Stimulated activated memory B cell treated with anti-CD40 and anti-IgM and Interleukin-4, amounts not matched to agents 10 μg/mL and 1 μg/mL and 100 μg/mL, for 72 hours (primary cell): Measurements from ENCODE around the gene MLC1.
A peak's percentile ranks its signal among the peaks of the same experiment; 100 is the strongest.

Source experiments
- ATAC-seq: fragments of 150-1000 bp; cut with Tn5 transposase; 2 replicates; pipeline ENCODE4 v1.10.0; 2021
- H3K27ac Mint-ChIP-seq: one replicate; pipeline ENCODE4 v1.8.0; 2022; ENCODE audit warnings: mild to moderate bottlenecking, mixed read lengths
- H3K27me3 Mint-ChIP-seq: one replicate; pipeline ENCODE4 v1.8.0; 2022; ENCODE audit warnings: mixed read lengths
- H3K36me3 Mint-ChIP-seq: one replicate; pipeline ENCODE4 v1.8.0; 2022; ENCODE audit warnings: mixed read lengths
- H3K4me1 Mint-ChIP-seq: one replicate; pipeline ENCODE4 v1.8.0; 2022; ENCODE audit warnings: mixed read lengths
- H3K4me3 Mint-ChIP-seq: one replicate; pipeline ENCODE4 v1.8.0; 2022; ENCODE audit warnings: mild to moderate bottlenecking, moderate library complexity, mixed read lengths
- H3K9me3 Mint-ChIP-seq: one replicate; pipeline ENCODE4 v1.8.0; 2022; ENCODE audit warnings: mixed read lengths

The MLC1 gene

DNA sequence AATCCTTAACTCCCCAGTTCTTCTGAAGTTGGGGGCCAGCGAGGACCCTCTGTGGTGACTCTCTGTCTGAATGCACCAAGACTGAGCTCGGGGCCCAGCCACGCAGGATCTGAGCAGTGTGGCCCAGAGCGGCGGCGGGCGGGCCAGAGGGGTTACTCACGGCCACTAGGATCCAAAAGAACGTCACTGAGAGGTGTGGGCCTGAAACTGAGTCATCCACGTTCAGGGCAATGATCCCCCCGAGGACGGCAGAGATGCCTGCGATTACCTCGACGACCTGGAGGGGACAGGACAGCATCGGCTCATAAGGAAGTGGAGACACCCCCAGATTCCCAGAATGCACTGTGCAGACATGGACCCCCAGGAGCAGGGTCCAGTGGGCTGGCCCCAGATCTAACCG, 11.2 kb downstream of the MLC1 start:
- no peaks in the 10 kb centered on the region for H3K36me3 Mint-ChIP-seq
- H3K4me3 Mint-ChIP-seq: no peak overlapping the region
- H3K27ac Mint-ChIP-seq: no peak overlapping the region
- ATAC-seq: no peak
- H3K4me1 Mint-ChIP-seq: peaks cover 9% of the 10 kb centered on the region
- H3K9me3 Mint-ChIP-seq: no peaks in the 10 kb centered on the region
- H3K27me3 Mint-ChIP-seq: peaks cover 84% of the 10 kb centered on the region

DNA sequence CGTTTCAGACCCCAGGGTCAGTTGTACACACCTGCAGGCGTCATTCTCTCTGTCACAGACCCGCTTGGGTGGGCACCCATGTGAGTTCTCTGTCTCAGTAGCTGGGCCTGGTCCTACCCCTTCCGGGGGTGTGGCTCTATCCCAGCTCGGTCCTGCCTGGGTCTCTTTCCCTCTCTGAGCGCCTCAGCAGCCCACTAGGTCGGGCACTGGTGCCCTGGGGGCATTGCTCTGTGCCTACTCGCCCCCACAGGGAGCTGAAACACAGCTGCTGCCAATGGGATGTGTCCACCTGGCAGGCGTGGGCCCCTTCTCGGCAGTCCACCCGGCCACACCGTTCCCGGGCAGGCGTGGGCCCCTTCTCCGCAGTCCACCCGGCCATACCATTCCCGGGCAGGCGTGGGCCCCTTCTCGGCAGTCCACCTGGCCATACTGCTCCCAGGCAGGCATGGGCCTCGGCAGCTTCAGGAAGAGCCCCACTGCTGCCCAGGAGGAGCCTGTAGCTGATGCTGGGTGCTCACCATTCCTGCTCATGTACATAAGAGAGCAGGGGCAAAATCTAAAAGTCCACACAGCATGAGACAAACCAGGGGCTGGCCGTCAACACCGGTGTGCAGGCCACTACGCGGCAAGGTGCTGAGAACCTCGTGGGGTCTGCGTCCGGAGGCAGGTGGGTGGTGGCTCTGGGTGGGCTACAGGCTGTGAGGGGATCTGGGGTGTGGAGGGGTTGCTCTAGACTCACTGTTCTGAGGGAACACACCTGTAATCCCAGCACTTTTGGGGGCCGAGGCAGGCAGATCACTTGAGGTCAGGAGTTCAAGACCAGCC, 12.3 kb downstream of the MLC1 start:
- Mint-ChIP-seq H3K27ac (no peak overlapping the region), H3K4me3 (no peak overlapping the region), H3K36me3 (no peaks in the 10 kb centered on the region), H3K9me3 (no peaks in the 10 kb centered on the region), H3K27me3 (peaks cover 75% of the 10 kb centered on the region), H3K4me1 (peaks cover 9% of the 10 kb centered on the region)
- peak; percentile 21 for ATAC-seq

DNA sequence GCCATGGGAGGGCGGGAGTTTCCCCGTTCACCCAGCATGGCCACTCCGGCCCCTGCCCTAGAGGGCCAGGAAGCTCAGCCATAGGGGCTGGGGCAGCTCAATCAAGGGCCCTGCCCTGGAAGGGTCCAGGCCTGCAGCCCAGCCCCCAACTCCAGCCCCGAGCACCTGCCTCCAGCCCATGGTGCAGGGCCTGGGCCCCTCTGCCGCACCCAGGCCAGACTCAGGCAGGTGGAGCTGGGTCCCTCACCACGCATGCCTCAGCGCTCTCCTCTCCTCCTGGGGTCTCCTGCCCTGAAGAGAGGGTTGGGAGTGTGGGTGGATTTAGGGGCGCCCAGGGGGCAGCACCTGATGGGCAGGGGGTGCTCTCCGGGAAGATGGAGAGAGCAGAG, 13.1 kb downstream of the MLC1 start:
- Mint-ChIP-seq H3K36me3 (no peaks in the 10 kb centered on the region), H3K9me3 (no peaks in the 10 kb centered on the region), H3K27me3 (peaks cover 76% of the 10 kb centered on the region), H3K27ac (no peak overlapping the region), H3K4me1 (peaks cover 9% of the 10 kb centered on the region), H3K4me3 (no peak overlapping the region)
- ATAC-seq: no peak

DNA sequence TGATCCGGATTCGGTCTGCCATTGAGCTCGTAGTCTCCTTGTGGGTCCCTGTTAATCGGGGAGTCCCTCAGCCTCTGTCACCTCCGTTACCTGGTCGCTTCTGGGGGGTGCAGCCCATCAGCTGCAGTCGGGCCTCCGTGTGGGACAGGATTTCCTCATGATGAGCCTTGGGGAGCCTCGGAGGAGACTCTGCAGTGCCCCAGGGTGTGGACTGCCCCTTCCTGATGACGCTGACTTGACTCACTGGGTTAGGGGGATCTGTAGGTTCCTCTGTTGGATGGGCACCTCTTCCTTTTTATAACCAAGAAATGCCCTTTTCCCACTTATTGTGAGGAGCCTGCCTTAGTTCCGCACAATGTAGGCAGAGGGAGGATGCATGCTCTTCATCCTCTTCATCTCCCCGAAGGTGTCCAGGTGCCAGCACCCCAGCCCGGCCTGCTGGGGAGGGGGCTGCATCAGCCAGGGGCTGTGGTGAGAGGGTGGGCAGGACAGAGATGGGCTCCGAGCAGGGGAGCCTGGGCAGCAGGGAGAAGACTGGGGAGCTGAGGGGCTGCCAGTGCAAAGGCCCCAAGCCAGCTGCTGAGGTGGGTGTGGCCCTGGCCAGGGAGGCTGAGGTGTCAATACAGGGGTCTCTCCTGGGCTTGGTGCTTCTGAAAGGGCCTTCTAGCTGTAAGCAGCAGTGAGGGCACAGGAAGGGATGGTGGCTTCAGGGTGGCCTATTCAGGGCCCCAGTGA, 13.6 kb downstream of the MLC1 start:
- no peaks in the 10 kb centered on the region for H3K9me3 Mint-ChIP-seq
- peaks cover 76% of the 10 kb centered on the region for H3K27me3 Mint-ChIP-seq
- no peak overlapping the region for H3K27ac Mint-ChIP-seq
- no peaks in the 10 kb centered on the region for H3K36me3 Mint-ChIP-seq
- no peak overlapping the region for H3K4me3 Mint-ChIP-seq
- H3K4me1 Mint-ChIP-seq: peaks cover 9% of the 10 kb centered on the region
- ATAC-seq: no peak

DNA sequence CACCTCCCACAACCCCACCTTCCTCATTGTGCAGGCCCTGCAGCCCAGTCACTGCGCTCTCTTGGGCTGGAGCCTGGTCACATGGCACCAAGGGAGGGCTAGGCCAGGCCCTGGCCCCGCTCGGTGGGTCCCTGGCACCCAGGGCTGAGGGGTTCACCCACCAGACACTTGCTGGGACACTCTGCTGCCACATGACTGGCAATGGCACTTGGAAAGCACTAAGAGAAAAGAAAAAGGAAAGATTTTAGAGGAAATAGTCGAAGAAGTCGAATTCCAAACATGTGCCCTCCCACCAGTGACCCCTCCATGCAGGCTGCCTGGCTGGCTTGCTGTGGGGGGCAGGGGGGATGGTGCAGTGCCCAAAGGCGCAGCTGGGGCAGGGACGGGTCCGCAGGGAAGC, 14.9 kb downstream of the MLC1 start:
- H3K4me3 Mint-ChIP-seq: no peak overlapping the region
- no peaks in the 10 kb centered on the region for H3K36me3 Mint-ChIP-seq
- H3K27ac Mint-ChIP-seq: no peak overlapping the region
- H3K4me1 Mint-ChIP-seq: peaks cover 2% of the 10 kb centered on the region
- no peak for ATAC-seq
- H3K9me3 Mint-ChIP-seq: no peaks in the 10 kb centered on the region
- H3K27me3 Mint-ChIP-seq: peaks cover 70% of the 10 kb centered on the region

DNA sequence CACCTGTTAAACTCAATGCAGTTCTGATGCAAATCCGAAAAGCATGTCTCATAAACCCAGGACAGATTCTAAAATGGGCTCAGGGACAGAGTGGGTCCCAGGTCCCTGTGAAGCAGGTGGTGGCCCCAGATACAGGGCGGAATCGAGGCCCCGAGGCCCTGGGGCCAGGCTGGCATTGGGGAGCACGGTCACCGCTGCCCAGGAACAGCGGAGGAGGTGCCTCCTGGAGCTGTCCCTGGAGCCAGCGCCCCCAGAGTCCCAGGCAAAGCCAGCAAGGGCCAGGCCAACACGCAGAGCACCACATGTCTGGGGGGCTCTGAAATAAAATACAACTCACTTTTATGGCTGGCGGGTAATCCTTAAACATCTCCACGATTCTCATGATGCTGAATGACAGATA, 17.1 kb downstream of the MLC1 start:
- H3K4me1 Mint-ChIP-seq: no peaks in the 10 kb centered on the region
- no peak overlapping the region for H3K4me3 Mint-ChIP-seq
- H3K9me3 Mint-ChIP-seq: no peaks in the 10 kb centered on the region
- ATAC-seq: no peak
- no peaks in the 10 kb centered on the region for H3K36me3 Mint-ChIP-seq
- no peak overlapping the region for H3K27ac Mint-ChIP-seq
- peaks cover 80% of the 10 kb centered on the region for H3K27me3 Mint-ChIP-seq

DNA sequence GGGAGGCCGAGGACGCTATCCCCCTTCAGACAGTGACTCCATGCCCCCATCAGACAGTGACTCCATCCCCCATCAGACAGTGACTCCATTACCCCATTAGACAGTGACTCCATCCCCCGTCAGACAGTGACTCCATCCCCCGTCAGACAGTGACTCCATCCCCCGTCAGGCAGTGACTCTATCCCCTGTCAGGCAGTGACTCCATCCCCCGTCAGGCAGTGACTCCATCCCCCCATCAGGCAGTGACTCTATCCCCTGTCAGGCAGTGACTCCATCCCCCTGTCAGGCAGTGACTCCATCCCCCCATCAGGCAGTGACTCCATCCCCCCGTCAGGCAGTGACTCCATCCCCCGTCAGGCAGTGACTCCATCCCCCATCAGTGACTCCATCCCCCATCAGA, 18.0 kb downstream of the MLC1 start:
- Mint-ChIP-seq H3K36me3 (no peaks in the 10 kb centered on the region), H3K9me3 (no peaks in the 10 kb centered on the region), H3K27me3 (peaks cover 80% of the 10 kb centered on the region), H3K27ac (no peak overlapping the region), H3K4me3 (no peak overlapping the region), H3K4me1 (no peaks in the 10 kb centered on the region)
- no peak for ATAC-seq

DNA sequence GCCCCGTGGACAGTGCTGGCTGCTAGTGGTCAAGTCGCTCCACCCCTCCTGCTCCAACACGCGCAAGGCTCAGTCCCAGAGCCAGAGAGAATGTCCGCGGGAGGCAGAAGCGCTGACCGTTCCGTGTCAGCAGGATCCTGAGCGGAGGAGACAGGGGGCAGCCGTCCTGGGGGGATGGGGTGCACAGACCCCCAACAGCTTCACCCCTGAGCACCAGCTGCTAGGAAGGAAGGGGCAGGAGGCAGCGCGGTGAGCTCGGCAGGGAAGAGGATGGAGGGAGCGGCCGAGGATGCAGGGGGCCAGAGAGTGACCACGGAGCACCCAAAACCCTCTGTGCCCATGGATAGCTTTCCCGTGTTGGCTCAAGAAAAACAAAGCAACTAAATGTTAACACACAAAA, 20.8 kb downstream of the MLC1 start:
- H3K9me3 Mint-ChIP-seq: no peaks in the 10 kb centered on the region
- no peak overlapping the region for H3K27ac Mint-ChIP-seq
- H3K27me3 Mint-ChIP-seq: peaks cover 78% of the 10 kb centered on the region
- H3K4me3 Mint-ChIP-seq: no peak overlapping the region
- ATAC-seq: no peak
- H3K4me1 Mint-ChIP-seq: no peaks in the 10 kb centered on the region
- H3K36me3 Mint-ChIP-seq: no peaks in the 10 kb centered on the region

DNA sequence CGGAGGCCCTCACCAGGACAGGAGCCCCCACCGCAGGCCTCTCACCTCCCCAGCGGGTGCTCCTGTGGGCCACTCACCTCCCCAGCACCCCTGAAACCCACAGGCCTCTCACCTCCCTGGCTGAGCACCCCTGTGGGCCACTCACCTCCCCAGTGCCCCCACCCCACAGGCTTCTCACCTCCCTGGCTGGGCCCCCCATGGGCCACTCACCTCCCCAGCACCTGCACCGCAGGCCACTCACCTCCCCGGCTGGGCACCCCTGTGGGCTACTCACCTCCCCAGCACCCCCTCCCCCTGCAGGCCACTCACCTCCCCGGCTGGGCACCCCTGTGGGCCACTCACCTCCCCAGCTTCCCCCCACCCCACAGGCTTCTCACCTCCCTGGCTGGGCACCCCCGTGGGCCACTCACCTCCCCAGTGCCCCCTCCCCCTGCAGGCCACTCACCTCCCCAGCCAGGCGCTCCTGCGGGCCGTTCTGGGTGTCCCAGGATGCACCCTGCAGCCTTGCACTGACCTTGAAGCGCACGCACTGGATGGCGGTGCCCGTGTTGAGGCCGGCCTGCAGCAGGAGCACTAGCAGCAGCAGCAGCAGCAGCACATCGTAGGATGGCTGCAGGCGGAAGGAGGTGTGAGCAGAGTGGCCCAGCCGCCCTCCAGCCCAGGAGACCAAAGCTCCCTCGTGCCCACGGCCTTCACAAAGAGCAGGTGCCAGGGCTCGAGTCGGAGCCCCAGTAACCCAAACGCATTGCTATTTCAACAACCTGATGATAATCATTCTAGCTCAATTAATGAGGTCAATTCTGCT, 21.4 kb downstream of the MLC1 start:
- no peaks in the 10 kb centered on the region for H3K9me3 Mint-ChIP-seq
- H3K36me3 Mint-ChIP-seq: no peaks in the 10 kb centered on the region
- peak; percentile 70 for ATAC-seq
- H3K4me3 Mint-ChIP-seq: no peak overlapping the region
- H3K27me3 Mint-ChIP-seq: peaks cover 80% of the 10 kb centered on the region
- no peaks in the 10 kb centered on the region for H3K4me1 Mint-ChIP-seq
- H3K27ac Mint-ChIP-seq: no peak overlapping the region

DNA sequence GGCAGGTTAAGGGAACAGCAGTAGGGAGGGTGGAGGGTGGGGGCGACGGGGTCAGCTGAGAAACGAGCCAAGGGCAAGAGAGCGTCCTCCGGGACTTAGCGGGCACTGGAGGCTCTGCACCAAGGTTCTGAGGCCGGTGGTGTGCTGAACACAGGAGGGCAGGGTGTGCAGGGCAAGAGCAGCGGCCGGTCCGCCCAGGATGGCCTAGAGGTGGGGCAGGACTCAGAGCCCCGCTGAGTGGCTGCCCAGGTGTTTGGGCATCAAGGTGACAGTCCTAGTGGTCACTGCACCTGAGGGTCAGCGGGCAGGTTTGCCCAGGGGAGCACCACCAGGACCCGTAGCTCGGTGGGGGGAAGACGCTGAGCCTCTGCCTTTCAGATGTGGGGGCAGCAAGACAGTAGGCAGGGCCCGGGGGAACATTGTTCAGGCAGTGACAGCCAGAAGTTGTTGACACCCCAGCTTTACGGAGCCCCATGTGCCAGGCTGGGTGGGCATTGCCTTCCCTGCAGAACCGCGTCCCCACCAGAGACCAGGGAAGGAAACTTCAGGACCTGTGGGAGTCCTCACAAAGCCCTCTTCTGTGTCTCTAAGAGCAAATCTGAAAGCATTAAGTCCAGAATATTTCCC, 22.6 kb downstream of the MLC1 start:
- Mint-ChIP-seq H3K9me3 (no peaks in the 10 kb centered on the region), H3K4me3 (no peak overlapping the region), H3K27me3 (peaks cover 80% of the 10 kb centered on the region), H3K36me3 (no peaks in the 10 kb centered on the region), H3K4me1 (peaks cover 3% of the 10 kb centered on the region), H3K27ac (no peak overlapping the region)
- no peak for ATAC-seq

DNA sequence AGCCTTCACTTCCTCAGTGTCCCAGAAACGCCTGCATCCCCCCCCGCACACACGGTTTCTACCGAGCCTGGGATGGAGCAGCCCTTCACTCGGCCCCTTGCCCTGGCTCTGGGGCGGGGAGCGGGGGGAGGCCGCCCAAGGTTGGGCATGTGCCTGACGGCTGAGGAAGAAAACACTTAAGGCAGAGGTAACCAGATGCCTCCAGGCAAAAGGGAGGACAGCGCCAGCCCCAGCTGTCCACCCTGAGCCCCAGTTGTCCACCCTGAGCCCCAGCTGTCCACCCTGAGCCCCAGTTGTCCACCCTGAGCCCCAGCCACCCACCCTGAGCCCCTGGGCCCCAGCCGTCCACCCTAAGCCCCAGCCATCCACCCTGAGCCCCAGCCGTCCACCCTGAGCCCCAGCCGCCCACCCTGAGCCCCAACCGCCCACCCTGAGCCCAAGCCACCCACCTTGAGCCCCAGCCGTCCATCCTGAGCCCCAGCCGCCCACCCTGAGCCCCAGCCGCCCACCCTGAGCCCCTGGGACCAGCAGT, 23.3 kb downstream of the MLC1 start:
- Mint-ChIP-seq H3K4me1 (peaks cover 11% of the 10 kb centered on the region), H3K9me3 (no peaks in the 10 kb centered on the region), H3K4me3 (no peak overlapping the region), H3K27me3 (peaks cover 80% of the 10 kb centered on the region), H3K27ac (no peak overlapping the region), H3K36me3 (no peaks in the 10 kb centered on the region)
- ATAC-seq: no peak

DNA sequence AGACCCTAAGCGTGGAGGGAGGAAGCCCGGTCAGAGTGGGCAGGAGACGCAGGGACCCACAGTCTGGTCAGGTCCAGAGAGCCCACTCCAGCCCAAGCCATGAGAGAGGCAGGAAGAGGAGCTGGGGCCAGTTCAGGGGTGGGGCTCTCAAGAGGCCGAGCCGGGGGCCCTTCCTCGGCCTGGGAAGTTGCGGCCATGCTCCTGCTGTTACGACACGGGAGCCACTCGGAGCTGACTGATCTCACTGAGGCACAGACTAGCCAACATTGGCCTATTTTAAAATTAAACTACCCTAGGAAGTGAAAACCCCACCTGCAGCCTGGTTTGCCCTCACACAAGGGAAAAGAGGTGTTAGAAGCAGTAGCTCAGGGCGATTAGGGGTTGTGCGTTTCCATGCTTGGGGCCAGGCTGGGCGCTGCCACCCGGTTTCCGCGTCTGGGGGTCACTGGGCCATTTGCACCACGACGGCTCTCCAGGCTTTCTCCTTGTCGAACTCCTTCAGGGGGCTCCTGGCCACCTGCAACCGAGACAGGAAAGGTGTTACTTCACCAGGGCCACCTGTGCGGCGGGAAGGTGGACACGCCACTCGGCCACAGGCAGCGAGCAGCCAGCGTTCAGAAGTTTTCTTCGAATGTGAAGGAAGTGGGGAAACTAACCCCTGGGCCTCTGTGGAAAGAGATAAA, 23.9 kb downstream of the MLC1 start:
- ATAC-seq: no peak
- Mint-ChIP-seq H3K4me3 (no peak overlapping the region), H3K4me1 (peaks cover 17% of the 10 kb centered on the region), H3K27me3 (peaks cover 85% of the 10 kb centered on the region), H3K27ac (no peak overlapping the region), H3K9me3 (no peaks in the 10 kb centered on the region), H3K36me3 (no peaks in the 10 kb centered on the region)

DNA sequence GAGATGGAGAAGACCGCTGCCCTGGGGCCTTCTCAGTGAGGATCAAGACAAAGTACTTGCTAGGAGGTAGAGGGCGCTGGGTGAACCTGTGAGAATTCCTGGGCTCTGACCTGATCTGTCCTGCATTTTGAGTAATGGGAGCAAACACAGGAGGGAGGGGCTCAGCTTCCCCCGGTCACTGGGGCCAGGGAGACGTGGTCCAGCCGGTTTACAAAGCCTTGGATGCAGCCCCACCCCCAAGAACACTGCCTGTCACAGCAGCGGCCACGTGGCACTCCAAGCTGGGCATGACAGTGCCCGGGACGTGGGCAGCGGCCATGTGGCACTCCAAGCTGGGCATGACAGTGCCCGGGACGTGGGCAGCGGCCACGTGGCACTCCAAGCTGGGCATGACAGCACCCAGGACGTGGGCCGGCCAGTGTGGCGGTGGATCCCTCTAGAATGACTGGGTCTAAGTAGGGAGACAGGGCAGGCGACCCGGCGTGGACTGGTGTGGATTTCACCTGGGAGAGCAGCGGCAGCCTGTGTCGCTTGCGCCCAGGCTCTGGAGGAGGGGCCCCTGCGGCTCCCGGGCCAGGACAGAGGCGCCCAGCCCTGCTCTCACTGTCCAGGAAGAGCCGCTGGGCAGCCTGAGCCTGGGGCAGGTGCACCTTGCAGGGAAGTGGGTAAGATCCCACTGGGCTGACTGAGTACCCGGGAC, 24.6 kb downstream of the MLC1 start:
- H3K27me3 Mint-ChIP-seq: peaks cover 88% of the 10 kb centered on the region
- H3K4me3 Mint-ChIP-seq: no peak overlapping the region
- H3K9me3 Mint-ChIP-seq: no peaks in the 10 kb centered on the region
- no peaks in the 10 kb centered on the region for H3K36me3 Mint-ChIP-seq
- no peak for ATAC-seq
- H3K4me1 Mint-ChIP-seq: peaks cover 23% of the 10 kb centered on the region
- no peak overlapping the region for H3K27ac Mint-ChIP-seq

DNA sequence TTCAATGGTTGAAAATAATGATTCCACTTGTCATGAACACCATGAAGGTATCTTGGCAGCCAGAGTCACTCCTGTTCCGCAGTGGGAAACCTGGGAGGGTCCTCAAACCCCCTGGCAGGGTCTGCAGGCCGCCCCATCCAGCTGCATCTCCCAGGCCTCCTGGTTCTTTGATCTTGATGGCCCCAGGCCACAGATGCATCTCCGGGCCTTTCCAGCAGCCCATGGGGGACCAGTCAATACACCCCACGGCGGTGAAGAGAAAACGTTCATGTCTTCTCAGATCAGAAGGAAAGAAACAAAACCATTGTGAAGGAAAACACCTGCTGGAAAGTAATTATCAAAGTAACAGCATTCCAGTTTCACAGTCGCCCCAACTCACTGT, 25.4 kb downstream of the MLC1 start:
- Mint-ChIP-seq H3K36me3 (no peaks in the 10 kb centered on the region), H3K27ac (no peak overlapping the region), H3K4me3 (no peak overlapping the region), H3K27me3 (peaks cover 89% of the 10 kb centered on the region), H3K9me3 (no peaks in the 10 kb centered on the region), H3K4me1 (peaks cover 30% of the 10 kb centered on the region)
- ATAC-seq: no peak
